ENCODE data around the gene MAGI2.

DNA sequence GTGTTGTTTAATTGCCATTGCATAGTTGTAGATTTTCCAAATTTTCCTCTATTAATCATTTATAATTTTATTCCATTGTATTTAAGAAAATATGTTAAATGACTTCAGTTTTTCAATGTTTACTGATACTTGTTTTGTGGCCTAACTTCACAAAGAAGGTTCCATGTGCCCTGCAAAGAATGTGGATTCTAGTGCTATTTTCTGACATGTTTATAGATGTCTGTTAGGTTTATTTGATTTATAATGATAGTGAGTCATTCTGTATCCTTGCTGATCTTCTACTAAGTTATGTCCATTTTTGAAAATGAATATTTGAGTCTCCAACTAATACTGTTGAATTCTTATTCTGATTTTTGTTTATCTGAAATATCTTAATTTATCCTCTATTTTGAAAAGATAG, 369.0 kb downstream of the MAGI2 start:
- TF ChIP-seq POLR2AphosphoS5 (IDR thresholded peaks at IDR 0.05): no peak
- TF ChIP-seq, protein P1, sequence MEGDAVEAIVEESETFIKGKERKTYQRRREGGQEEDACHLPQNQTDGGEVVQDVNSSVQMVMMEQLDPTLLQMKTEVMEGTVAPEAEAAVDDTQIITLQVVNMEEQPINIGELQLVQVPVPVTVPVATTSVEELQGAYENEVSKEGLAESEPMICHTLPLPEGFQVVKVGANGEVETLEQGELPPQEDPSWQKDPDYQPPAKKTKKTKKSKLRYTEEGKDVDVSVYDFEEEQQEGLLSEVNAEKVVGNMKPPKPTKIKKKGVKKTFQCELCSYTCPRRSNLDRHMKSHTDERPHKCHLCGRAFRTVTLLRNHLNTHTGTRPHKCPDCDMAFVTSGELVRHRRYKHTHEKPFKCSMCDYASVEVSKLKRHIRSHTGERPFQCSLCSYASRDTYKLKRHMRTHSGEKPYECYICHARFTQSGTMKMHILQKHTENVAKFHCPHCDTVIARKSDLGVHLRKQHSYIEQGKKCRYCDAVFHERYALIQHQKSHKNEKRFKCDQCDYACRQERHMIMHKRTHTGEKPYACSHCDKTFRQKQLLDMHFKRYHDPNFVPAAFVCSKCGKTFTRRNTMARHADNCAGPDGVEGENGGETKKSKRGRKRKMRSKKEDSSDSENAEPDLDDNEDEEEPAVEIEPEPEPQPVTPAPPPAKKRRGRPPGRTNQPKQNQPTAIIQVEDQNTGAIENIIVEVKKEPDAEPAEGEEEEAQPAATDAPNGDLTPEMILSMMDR (IDR thresholded peaks at IDR 0.05): no peak

Data from breast epithelium (tissue), 3 donors.